ENCODE measurements around the gene CDK15.

The CDK15 gene

DNA sequence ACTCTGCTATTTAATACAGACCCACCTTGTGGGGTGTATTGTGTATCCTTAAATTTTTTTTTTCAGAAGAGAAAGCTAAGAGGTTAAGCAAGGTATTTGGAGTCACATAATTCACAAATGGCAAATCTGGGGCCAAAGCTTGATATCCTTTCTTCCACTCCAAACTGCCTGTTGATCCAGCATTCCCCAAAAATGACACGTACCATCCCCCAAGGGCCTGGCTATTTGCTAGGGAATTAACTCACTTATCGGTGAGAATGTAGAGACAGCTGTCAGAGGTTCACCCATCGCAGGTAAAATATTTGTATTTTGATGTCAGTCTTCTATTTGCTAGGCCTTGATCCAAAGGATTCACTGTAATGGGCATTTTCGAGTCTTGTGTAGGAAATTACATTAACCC, 123.7 kb downstream of the CDK15 start:
- no peak overlapping the region for H3K4me3 ChIP-seq (ENCODE audit: low read depth, low read length)
- TF ChIP-seq, protein P1, sequence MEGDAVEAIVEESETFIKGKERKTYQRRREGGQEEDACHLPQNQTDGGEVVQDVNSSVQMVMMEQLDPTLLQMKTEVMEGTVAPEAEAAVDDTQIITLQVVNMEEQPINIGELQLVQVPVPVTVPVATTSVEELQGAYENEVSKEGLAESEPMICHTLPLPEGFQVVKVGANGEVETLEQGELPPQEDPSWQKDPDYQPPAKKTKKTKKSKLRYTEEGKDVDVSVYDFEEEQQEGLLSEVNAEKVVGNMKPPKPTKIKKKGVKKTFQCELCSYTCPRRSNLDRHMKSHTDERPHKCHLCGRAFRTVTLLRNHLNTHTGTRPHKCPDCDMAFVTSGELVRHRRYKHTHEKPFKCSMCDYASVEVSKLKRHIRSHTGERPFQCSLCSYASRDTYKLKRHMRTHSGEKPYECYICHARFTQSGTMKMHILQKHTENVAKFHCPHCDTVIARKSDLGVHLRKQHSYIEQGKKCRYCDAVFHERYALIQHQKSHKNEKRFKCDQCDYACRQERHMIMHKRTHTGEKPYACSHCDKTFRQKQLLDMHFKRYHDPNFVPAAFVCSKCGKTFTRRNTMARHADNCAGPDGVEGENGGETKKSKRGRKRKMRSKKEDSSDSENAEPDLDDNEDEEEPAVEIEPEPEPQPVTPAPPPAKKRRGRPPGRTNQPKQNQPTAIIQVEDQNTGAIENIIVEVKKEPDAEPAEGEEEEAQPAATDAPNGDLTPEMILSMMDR (IDR thresholded peaks at IDR 0.05; ENCODE audit: control insufficient read depth, extremely low read depth, insufficient read depth): no peak
- no peak for DNase-seq (ENCODE audit: low read depth)

DNA sequence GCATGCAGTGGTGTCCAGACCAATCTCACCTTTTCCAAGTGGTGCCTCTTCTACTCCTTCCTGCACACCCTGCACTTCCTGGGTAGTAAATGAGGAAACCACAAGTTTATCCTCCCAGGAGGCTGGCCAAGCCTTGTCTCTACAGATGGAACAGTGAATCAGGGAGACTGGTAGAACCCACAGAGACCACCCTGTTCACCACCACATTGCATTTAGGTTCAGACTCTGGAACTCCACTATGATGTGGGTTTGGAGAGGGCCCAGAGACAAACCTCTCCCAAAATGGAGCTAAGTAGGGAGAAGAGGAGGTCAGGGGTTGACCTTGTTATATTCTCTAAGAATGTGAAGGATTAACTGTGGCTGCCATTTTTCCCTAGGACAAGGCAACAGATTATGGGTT, 124.5 kb downstream of the CDK15 start:
- TF ChIP-seq, protein P1 (IDR thresholded peaks at IDR 0.05; ENCODE audit: control insufficient read depth, extremely low read depth, insufficient read depth): no peak
- DNase-seq (ENCODE audit: low read depth): no peak
- H3K4me3 ChIP-seq (ENCODE audit: low read depth, low read length): no peak overlapping the region

DNA sequence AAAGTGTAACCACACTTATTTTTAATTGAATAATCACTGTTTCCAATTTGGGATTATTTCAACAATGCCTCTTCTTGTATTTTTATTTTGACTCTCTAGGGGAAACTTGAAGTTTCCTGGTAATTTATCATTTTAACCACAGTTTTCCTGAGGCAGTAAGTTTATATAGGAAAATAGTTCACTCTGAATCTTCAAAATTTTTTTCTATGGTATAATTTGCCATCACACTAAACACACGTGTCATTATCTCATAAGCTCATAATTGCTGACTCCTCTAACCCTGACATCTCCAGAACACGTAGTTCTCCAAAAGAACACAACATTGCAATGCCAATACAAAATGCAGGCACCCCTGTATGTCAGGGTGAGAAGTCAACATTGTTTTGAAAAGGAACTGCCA, 125.1 kb downstream of the CDK15 start:
- no peak overlapping the region for H3K4me3 ChIP-seq (ENCODE audit: low read depth, low read length)
- DNase-seq (ENCODE audit: low read depth): no peak
- TF ChIP-seq, protein P1 (IDR thresholded peaks at IDR 0.05; ENCODE audit: control insufficient read depth, extremely low read depth, insufficient read depth): no peak

DNA sequence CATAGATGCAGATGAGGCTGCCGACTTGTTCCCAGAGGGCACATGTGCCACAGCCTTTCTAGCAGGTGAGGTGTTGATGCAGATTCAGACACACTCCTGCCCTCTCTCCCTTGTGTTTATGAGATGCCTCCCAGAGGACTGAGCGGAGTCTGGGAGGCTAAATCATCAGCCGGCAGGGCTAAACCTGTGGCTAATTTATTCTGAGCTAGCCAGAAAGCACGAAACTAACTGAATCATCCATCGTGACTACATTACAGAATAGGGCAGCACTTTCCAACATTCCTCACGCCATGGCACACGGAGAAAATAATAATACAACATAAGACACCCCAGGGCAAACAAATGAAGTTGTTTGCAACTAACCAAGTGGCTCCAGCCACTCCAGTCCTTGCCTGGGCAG, 125.6 kb downstream of the CDK15 start:
- no peak overlapping the region for H3K4me3 ChIP-seq (ENCODE audit: low read depth, low read length)
- no peak for DNase-seq (ENCODE audit: low read depth)
- TF ChIP-seq, protein P1 (IDR thresholded peaks at IDR 0.05; ENCODE audit: control insufficient read depth, extremely low read depth, insufficient read depth): no peak

DNA sequence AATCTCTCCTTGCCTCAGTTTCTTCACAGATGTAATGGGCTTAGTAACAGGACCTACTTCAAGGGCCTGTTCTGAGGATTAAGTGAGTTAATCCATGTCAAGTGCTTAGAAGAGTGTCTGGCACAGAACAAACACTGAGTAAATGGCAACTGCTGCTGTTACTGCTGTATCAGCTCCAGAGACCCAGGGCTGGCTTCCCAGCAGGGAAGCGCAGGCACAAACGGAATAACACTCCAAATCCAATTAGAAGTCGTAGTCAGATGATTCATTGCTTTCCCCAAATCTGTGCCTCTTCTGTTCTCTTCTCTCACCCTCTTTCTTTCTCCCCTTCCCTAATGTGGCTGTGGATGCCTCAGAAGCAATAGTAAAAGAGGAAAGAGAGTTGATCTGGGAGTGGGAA, 126.2 kb downstream of the CDK15 start:
- no peak for DNase-seq (ENCODE audit: low read depth)

DNA sequence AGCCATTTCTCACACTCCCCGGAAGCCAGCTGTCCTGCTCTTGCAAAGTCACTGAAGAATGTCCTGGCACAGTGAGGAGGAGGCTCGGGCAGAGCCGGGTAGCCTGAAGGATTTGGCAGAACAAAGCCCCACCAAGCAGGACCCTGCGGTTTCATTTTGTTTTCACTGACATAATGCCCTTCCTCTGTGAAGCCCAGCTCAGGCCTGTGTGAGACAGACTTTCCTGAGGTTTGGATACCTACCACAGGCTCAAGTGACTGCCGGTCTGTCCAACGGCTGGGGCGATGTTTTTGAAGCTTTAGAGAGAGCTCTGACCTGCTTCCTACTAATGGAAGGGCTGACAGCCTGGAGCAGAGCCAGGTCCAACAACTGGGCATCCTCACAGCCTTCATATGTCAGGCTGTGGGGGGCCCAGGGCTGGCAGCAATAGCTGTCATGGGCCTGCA, 127.5 kb downstream of the CDK15 start:
- TF ChIP-seq, protein P1 (IDR thresholded peaks at IDR 0.05; ENCODE audit: control insufficient read depth, extremely low read depth, insufficient read depth): no peak
- H3K4me3 ChIP-seq (ENCODE audit: low read depth, low read length): no peak overlapping the region
- no peak for DNase-seq (ENCODE audit: low read depth)

More for the DNA sequence above, 126.2 kb downstream of the CDK15 start:
- no peak overlapping the region for H3K4me3 ChIP-seq (ENCODE audit: low read depth, low read length)
- TF ChIP-seq, protein P1 (IDR thresholded peaks at IDR 0.05; ENCODE audit: control insufficient read depth, extremely low read depth, insufficient read depth): no peak

DNA sequence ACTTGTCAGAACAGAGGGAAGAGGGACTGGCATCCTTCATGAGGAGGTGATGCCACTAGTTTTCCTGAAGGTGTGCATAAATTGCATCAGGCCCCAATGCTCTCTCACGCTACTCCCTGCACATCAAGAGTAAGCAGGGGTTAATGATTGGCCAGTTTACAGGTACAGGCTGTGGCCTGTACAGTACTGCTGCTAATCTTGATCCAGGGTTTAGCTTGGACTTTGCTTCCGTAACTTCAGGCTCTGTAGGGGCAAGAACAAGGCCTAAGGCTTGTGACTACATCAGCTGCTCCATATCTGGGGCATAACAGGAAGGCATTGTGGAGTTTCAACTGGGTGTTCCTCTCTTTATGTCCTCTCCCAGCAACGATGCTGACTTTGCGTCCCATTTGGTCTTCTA, 130.5 kb downstream of the CDK15 start:
- TF ChIP-seq, protein P1 (IDR thresholded peaks at IDR 0.05; ENCODE audit: control insufficient read depth, extremely low read depth, insufficient read depth): no peak
- DNase-seq (ENCODE audit: low read depth): no peak
- no peak overlapping the region for H3K4me3 ChIP-seq (ENCODE audit: low read depth, low read length)

Measured in LNCaP clone FGC (cell line).